Activated CD4-positive, CD25-positive, alpha-beta regulatory T cell treated with anti-CD3 and anti-CD28 coated beads, Interleukin-2, amount 50 U/mL, for 16 hours (primary cell): ENCODE data around the gene BANF2.

Experiments
- DNase-seq: peaks from one replicate; pipeline ENCODE4 v3.0.0-alpha.2; 2020; ENCODE audit warnings: low read depth, low spot score

The BANF2 gene

DNA sequence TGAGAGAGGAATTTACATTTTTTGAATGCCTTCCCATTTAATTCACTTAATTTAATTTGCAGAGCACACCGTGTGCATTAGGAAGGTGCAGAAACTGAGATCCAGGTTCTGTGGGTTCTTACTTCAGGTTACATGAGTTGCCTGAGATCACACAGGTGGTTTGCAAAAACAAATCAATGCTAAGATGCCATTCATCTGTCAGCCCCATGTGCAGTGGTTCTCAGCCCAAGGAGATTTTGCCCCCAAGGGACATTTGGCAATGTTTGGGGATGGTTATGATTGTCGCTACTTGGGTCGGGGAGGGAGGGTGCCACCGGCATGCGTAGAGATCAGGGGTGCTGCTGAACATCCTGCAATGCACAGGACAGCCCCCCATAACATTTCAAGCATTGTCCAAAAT, 34.6 kb downstream of the BANF2 start:
- no peak for DNase-seq

DNA sequence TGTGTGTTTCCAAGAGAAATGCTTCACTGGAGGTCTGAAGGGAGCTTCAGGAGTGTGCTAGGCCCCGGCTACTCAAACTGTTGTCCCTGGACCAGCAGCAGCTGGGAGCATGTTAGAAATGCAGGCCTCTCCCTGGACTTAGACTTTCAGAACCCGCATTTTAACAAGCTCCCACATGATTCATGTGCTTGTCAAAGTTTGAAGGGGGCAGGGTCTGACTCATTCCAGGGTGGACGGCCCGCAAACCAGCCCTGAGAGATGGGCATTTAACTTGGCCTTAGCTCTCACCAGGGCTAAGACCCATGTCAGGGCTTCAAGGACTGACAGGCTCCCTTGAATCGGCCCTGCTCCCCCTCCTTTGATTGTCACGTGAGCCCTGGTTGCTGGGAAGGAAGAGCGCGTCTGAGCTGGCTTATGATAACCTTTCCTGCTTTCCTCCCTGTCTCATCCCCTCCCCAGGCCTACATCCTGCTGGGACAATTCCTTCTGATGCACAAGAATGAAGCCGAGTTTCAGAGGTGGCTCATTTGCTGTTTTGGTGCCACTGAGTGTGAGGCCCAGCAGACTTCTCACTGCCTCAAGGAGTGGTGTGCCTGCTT, 35.5 kb downstream of the BANF2 start:
- no peak for DNase-seq

DNA sequence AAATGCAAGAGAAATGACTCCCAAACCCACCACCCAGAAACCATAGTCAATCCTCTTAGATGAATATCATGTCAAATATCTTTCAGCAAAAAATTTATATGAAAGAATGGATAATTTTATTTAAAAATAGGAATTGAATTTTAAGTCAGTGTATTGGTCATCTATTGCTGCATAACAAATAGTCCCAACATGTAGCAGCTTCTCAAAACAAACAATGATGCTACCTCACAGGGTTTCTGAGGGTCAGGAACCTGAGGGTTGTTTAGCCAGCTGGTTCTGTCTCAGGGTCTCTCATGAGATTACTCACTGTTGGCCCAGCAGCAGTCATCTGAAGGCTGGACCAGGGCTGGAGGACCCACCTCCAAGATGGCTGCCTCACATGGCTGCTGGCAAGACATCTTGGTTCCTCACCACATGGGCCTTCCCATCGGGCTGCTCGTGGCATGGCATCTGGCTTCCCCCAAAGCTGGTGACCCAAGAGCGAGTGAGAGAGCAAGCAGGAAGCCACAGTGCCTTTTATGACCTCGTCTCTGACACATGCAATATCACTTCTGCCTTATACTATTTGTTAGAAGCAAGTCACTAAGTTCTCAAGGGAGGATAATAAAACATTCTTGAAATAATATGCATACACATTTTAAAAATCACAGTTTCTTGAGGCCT, 36.3 kb downstream of the BANF2 start:
- no peak for DNase-seq

DNA sequence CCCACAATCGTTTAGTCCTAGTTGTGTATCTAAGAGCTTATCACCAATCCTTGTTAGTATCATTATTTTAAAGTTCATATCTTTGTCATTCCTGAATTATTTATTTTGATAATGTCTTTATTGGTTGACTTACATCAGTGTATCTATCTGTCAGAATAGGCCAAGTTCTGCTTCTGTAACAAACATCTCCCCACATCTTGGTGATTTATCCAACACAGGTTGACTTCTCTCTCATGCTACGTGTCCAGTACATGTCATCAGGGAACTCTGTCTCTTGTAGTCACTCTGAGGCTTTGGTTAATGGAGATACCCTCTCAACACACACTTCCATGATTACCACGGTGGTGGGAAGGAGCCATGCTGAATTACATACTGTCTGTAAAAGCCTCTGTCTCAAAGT, 38.4 kb downstream of the BANF2 start:
- DNase-seq = no peak

DNA sequence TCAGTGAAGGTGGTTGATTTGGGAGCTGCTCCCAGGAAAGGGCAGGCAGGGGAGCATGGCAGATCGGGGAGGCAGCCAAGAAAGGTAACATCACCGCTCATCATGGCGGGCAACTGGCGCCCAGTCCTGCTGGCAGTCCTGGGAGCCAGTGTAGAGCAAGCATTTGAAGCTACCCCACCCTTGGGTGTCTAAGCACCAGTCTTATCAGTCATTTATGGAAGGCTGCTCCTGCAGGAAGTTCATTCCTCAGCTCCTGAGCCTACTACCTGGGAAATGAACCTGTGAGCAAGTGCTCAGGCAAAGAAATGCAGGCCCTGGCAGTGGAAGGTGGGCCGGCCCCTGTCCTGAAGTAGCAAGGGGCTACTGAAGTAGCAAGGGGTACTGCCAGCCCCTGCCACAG, 41.5 kb downstream of the BANF2 start:
- DNase-seq = no peak

DNA sequence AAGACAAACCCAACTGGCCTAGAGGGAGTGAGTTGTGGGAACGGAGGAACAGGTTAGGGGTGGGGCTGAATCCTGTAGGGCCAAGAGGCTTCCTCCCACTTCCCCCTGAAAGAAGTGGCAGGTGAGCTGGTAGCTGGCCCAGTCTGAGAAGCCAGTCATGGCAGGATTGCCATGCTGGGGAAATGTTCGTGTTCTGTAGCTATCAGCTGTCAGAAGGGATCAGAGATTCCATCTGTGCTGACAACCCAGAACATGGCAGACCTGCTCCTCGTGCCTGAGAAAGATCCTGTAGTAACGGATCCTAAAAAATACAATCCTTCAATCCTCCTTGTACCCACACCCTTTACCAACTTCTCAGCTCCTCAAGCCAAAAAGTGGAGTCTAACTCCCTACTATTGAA, 43.0 kb downstream of the BANF2 start:
- DNase-seq = no peak

DNA sequence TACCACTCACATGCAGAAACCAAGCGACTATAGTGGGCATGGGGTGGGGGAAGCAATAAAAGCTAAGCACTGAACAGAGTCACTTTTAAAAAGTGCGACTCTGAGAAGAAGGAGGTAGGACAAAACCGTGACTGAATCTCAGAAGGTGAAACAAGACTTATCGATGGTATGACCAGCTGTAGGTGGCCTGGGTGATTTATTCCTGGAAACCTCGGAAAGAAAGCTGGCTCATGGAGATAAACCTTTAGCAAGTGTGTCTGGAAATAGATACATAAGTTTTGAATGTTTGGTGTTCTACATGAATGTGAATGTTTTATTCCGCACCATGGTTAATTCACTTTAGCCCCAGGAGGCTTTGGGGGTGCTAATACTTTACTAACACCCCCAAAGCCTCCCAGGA, 43.9 kb downstream of the BANF2 start:
- DNase-seq = no peak

DNA sequence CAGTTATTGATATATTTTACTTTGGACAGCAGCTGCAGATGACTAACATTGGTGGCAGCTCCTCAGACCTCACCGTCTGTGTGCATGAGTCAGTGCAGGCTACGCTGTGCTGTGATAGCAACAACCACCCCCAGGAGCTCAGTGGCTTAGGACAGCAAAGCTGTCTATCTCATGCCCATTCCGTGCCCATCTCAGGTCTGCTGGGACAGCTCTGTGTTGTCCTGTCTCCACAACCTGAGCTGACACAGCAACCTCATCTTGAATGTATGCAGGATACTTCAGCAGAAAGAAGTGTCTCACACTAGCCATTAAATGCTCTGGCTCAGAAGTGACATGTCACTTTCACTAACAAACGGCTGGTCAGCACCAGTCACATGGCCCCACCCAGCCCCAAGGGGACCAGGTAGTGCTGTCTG, 47.7 kb downstream of the BANF2 start:
- DNase-seq = no peak

DNA sequence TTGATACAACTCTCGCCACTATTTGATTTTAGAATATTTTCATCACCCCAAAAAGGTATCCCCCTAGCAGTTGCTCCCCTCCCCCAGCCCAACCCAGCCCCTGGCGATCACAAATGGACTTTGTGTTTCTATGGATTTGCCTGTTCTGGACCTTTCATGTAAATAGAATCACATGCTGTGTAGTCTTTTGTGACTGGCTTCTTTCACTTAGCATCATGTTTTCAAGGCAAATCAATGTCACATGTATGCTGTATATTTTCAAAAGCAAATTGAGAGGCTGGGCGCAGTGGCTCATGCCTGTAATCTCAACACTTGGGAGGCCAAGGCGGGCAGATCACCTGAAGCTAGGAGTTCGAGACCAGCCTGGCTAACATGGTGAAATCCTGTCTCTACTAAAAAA, 48.5 kb downstream of the BANF2 start:
- no peak for DNase-seq

DNA sequence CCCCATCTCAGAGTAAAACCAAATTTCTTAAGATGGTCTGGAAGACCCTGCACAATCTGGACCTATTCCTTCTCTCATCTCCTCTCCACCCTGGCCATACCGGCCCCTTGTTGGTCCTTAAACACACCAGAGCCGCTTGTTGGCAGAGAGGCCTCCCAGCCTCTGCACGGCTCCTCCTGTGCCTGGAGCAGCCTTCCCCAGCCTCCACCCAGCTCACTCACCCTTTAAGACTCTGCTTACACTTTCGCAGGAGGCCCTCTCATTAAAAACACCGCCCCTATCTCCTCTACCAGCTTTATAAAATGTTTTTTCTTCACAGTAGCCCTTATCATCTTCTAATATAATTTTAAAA, 49.8 kb downstream of the BANF2 start:
- DNase-seq = no peak

DNA sequence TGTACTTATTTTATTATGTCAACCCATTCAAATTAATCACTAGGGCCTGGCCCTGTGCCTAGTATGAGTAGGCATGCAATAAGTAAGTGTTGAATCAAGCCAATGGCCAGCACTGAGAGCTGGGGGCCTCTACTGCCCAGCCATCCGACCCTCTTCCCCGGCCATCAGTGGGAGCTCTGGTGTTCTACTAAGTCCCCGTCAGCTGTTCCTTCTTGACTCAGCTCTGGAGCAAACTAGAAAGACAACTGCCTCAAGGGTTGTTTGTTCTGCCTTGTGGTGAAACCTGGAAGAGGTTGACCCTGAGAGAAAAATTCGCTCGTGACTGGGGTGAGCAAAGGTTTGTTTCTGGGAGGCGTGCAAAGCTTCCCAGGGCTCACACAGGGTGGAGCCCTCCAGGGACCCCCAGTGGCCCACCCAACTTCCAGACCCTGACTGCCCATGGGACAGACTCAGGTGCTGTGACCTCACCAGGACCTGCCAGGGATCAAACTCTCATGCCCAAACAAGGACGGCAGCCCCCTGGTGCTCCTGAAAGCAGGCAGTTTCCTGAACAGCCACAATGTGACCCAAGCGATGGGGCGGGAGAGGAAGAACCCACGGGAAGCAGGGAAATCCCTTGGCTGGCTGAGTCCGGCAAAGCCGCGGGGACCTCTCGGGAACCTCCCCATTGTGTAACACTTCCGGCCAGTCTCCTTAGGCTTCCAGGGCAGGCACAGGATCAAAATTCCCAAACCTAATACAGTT, 50.4 kb downstream of the BANF2 start:
- no peak for DNase-seq

DNA sequence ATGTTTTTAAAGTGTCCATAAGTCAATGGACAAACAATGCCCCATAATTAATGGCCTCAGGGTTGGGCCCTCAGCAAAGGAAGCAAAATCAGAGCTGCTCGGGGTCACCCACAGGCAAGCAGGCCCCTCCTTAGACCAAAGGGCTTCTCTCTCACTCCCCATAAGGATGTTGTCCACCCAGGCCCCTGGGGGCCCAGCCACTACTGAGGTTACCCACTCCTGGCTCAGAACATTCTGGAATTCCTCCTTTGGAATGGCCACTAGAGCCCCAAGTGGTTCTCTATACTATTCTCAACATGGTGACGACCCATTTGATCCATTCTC, 50.9 kb downstream of the BANF2 start:
- no peak for DNase-seq

DNA sequence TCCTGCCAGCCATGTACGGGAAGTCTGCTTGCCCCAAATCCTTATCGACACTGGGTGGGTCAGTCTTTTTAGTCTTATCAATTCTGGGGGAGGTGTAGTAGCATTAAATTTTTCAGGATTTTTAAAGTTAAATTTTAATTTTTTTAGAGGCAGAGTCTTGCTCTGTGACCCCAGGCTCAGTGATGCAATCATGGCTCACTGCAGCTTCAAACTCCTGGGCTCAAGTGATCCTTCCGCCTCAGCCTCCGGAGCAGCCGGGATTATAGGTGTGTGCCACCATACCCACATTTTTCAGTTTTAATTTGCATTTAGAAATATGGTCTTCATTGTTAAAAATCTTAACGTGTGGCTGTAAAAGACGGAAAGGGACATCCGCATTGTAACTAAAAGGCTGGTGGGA, 51.9 kb downstream of the BANF2 start:
- no peak for DNase-seq

DNA sequence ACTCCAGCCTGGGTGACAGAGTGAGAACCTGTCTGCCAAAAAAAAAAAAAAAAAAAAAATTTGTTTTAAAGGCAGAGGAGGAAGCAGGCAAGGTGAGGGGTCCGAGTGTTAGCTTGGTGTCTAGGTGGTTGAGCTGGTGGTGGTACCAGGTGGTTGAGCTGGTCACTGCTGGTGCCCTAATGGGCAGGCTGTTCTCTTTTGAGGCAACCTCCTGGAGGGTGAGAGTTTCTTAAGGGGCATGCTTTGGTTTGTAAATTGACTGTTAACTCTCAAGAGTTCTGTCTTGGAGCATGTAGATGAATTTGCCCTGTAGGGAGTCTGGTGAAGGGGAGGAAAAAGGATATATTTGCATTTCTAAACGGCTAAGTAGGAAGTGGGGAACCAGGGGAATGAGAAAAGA, 52.7 kb downstream of the BANF2 start:
- no peak for DNase-seq

DNA sequence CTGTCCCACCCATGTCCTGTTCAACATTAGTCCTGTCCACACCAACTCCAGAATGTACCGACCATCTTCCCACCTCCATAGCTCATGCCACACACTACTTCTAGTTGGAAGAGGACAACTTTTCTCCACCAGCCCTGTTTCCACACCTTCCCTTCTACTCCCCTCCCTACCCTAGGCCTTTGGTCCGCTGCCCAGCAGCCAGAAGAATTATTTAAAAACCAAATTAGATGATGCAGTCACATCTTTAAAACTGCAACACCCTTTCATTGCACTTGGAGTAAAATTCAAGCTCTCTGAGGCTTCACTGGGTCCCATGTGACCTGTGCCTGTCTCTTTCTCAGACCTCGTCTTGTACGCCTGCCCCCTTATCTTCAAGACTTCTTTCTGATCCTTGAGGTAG, 53.8 kb downstream of the BANF2 start:
- no peak for DNase-seq

DNA sequence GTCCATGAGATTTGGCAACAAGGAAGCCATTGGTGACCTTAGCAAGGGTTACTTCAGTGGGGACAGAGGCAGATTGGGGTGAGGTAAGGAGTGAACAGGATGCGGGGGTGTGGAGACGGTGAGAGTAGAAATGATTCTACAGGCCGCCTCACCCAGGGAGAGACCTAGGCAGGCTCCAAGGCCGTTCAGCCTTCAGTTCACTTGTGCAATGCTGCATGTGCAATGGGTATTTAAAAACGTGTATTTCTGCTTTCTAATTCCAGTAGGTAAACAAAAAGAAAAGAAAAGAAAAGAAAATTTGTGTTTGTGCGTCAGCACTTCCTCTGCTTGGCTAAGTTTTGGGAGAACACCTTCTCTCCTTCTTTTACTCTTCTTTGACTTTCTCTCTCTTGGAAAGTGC, 56.8 kb downstream of the BANF2 start:
- DNase-seq = no peak

DNA sequence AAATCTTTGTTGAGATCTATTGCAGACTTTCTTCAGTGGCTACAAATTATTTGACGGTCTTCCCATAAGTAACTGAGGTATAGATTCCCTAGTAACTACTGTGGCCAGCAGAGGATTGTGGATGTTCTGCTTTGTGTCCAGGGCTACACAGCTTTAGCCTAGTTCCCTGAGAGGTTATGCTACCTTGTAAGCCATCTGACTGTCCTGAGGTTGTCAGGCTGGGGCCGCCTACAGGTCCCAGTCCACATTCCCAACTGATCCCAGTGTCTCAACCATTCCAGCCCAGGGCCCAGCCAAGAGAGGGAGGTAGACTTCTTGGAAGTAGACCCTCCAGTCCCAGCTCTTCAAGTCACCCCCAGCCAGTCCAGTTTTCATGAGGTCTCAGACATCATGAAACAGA, 57.7 kb downstream of the BANF2 start:
- no peak for DNase-seq

DNA sequence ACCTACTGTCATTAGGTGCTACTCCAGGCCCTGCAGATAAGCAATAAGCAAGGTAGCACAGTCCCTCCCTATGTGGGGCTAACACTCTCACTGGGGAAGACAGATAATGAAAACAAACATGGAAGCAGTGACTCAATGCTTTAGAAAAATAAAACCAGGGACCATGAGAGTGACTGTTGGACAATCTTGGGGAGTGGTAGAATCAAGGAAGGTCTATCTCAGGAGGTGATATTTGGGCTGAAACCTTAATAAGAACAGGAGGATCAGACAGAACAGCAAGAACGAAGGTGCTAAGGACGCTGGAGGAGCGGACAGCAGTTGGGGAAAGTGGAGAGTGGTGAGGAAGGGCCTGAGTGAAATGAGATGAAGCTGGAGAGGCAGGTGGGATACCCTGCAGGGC, 58.2 kb downstream of the BANF2 start:
- DNase-seq = no peak

DNA sequence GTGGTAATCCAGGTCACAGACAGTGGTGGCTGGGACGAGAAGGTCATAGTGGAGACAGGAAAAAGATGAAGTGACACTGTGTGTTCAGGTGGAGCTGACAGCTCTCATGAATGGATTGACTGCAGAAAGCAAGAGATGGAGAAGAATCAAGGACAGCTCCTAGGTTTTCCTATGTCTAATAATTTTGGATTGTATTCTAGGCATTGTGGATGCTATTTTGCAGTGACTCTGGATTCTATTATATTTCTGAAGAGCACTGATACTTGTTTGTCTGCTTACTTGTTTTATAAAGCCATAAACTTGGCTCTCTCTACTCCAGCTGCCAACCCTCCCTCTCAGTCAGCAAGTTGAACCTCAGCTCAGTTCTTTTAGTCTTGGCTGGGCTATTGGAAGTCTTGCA, 58.7 kb downstream of the BANF2 start:
- no peak for DNase-seq

DNA sequence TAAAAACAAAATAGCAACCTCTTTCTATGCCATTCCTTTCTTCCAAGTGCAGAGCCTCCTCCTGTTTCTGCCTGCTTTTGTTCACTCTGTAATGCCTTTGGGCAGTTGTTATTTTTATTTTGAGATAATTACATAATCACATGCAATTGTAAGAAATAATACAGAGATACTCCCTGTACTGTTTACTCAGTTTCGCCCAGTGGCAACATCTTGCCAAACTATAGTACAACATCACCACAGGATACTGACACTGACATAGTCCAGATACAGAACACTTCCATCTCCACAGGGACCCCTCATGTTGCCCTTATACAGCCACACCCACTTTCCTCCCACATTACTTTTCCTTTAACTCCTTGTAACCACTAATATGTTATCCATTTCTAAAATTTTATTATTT, 59.7 kb downstream of the BANF2 start:
- DNase-seq = no peak

DNA sequence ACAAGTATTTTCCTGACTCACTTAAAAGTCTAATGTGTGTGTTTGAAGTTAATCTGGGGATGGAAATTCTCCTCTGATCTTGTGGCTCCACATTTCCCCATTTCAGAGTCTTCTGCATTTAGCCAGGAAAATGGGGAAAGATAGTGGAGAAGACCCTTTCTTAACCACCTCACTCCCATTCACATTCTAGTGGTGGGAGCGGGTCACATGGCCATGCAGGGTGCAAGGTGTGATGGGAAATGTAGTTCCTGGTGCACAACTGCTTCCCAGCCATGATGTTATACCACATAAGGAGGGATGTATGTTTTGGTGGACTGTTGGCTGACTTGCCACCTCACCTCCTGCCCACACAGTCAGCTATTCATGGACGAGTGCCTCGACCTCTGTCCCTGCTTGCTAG, 61.8 kb downstream of the BANF2 start:
- no peak for DNase-seq

DNA sequence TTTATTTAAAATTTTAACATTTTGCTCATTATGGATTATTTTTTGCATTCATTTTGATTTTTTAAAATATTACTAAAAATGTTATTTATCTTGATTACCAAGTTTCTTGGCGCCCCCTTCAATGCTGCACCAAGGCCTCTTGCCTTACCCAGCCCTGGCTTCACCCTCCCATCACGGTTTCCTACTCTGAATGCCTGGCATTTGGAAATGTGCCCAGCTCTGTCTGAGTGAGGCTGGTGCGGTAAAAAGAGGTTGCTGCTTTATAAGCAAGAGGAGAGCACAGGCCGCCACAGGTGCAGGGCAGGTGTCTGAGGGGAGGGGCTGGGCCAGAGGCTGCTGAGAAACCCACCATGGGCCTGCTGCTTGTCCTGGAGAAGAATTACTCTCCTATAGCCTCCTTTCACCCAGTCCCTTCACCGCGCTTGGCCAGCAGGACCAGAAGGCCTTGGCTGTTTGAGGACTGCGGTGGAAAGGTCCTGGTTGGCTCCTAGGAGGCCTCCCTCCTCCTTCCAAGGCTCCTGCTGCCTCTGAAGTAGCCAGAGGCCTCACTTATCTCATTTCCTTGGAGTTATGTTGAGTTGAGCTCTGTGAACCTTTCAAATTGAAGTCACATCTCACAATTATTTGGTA, 62.6 kb downstream of the BANF2 start:
- DNase-seq = no peak
